Retinal pigment epithelial cell (primary cell): ENCODE measurements around the gene CYFIP2.

Source experiments
- DNase-seq: peaks from one replicate; pipeline ENCODE4 v3.0.0-alpha.2; 2010; ENCODE audit warnings: low read depth
- H3K4me3 ChIP-seq: 2 replicates; pipeline ENCODE4 v1.5.1; 2011; ENCODE audit warnings: mild to moderate bottlenecking, low read length, control low read depth, moderate library complexity
- TF ChIP-seq, protein P1 (sequence below): conservative IDR thresholded peaks from 2 replicates; pipeline ENCODE4 v1.5.1; 2011; ENCODE audit warnings: low read depth, low read length, control low read depth, inconsistent platforms

The CYFIP2 gene

DNA sequence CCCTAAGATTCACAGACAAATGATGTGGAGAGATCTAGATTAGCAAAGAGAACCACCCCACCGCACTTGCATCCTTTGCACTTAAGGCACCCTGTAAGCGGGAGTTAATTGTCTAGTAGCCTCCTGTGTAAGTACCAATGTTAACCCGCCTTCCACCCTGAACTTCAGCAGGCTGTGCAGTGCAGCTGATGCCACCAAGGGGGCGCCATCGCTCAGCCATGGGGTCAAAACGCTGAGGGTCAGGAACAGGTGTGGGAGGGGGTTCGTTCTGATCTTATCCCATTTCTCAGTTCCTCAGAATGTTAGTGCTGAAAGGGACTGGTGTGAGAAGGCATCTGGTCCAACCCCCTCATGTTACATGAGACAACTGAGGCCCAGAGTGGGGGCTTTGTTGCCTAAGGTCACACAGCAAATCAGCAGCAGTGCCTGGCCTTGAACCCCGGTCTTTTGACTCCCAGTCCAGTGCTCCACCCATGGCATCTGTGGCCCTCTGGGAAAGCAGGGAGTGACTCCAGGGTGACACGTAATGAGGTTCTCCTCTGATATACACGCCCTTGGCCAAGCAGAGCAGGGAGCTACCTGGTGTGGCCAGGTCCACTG is 57.3 kb downstream of the CYFIP2 start:
- no peak overlapping the region for H3K4me3 ChIP-seq
- TF ChIP-seq, protein P1, sequence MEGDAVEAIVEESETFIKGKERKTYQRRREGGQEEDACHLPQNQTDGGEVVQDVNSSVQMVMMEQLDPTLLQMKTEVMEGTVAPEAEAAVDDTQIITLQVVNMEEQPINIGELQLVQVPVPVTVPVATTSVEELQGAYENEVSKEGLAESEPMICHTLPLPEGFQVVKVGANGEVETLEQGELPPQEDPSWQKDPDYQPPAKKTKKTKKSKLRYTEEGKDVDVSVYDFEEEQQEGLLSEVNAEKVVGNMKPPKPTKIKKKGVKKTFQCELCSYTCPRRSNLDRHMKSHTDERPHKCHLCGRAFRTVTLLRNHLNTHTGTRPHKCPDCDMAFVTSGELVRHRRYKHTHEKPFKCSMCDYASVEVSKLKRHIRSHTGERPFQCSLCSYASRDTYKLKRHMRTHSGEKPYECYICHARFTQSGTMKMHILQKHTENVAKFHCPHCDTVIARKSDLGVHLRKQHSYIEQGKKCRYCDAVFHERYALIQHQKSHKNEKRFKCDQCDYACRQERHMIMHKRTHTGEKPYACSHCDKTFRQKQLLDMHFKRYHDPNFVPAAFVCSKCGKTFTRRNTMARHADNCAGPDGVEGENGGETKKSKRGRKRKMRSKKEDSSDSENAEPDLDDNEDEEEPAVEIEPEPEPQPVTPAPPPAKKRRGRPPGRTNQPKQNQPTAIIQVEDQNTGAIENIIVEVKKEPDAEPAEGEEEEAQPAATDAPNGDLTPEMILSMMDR, result peak; percentile 42
- no peak for DNase-seq

DNA sequence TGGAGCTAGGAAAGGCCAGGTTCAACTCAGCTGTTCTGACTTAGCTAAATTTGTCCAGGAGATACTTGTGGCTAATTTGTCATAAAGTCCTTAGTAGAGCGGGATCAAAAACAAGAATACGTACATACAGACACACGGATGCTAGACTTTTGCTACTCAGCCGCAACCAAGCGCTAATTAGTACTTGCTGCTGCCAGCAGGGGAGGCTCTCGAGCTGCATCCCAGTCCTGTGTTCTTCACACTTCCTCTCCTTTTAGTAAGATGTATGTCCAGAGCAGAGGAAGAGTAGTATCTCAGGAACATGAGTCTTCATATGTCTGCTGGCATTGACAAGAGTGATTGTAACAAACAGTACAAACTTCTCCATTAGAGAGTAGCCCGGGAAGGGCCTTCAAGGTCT is 58.3 kb downstream of the CYFIP2 start:
- DNase-seq, result no peak
- TF ChIP-seq, protein P1, result peak; percentile 30
- no peak overlapping the region for H3K4me3 ChIP-seq

DNA sequence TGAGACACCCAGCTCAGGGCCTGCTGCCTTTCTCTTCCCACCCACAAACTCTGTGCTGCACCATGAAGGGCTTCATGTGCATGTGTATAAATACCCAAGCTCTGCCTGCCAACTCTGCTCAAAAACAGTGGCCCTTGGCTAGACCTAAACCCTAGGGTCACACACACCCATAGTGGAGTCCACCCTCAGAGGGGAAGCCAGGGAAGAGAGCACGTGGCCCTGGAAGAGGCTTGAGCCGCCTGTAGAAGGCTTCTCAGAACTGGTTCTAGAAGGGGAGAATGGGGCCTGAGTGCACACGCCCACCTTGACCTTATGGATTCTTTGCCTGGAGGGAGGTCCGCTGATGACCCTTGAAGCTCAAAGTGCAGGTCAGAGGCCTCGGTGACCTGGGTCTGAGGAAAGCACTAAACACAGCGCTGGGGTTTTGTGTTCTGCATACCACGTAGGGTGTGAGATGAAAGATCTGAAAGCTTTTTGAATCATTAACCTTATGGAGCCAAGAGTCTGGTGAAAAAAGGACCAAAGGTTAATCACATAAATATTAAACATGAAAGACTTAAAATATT is 60.6 kb downstream of the CYFIP2 start:
- H3K4me3 ChIP-seq, result no peak overlapping the region
- no peak for DNase-seq
- TF ChIP-seq, protein P1, result no peak

DNA sequence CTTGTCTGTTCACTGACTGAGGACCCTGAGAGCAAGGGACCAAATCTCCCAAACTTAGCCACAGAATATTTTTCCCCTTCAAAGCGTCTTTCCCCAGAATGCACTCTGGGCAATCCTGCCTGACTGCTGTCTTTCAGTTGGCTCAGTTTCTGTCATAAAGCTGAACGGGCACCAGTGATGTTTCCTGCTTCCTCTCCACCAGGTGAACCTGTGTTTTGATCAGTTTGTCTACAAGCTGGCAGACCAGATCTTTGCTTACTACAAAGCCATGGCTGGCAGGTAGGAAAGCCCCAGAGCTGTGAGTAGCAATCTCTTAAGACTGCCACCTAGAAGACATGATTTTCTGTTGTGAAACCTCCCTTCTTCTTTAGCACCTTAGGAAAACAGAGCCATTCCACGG is 61.8 kb downstream of the CYFIP2 start:
- H3K4me3 ChIP-seq, result no peak overlapping the region
- TF ChIP-seq, protein P1, result no peak
- DNase-seq, result no peak

DNA sequence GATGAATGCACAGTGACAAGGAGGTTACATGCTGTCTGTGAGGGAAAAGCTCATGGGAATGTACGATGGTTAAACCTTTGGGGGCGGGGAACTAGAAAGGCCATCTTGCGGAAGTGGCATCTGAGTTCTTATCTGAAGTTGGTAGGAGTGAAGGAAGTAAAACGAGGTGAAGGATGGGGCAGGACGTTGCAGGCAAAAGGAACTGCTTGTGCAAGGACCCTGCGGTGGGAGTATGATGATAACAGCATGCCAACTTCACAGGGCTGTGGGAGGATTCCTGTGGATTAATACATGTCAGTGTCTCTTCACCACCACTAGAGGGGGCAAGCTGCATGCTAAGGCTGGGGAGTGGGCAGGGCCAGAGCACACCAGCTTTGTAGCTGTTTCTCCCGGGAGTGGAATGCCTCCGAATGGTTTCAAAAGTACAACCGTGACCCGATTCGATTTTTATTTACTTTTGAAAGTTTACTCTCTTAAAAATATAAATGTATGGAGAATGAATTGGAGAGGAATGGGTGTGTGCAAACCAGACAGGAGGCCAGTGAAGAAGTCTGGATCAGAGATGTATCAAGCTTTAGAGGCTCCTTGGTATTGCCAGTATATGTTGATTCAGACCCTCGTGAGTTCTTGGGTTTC is 62.5 kb downstream of the CYFIP2 start:
- DNase-seq, result peak; percentile 31
- TF ChIP-seq, protein P1, result peak; percentile 92
- H3K4me3 ChIP-seq, result peak overlapping the region; percentile 25

DNA sequence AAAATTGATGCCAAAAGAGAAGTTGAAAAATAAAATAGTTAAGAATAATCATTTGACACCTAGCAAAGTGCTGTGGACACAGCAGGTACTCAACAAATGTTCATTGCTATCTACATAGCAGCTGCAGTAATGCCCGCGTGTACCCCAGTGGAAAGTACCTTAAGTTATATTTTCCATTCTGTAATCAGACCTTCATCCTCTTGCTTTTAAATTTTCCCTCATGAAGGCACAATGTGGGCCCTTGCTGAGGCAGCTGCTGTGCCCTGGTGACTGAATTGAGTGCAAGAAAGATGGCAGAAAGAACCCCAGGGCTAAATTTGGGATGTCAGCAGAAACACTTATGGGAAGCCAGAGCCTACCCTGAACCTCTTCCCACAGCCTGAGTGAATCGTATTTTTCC is 65.9 kb downstream of the CYFIP2 start:
- DNase-seq, result no peak
- TF ChIP-seq, protein P1, result no peak
- no peak overlapping the region for H3K4me3 ChIP-seq
